GM19372 (cell line): Measurements from ENCODE around the gene SRP68.
"Not testable (repeated sequence)": the region's sequence is repeated elsewhere in the genome, so short reads cannot be mapped to it uniquely, and the experiment has no call there.

ENCODE experiments used
- ATAC-seq: cut with Tn5 transposase; IDR thresholded peaks from one replicate; pipeline ENCODE4 v1.9.1; 2021; ENCODE audit warnings: mild to moderate bottlenecking, low read depth, moderate library complexity; ENCODE audit not compliant: unreplicated experiment

SRP68 gene

GRCh38 chr17:76078370-76078769 lies 6.1 kb upstream of the SRP68 start:
- ATAC-seq = not testable (repeated sequence)

- ATAC-seq = no peak
These were observed 5.3 kb upstream of the SRP68 start for GRCh38 chr17:76077584-76078110.

- no peak for ATAC-seq
These were observed 4.7 kb upstream of the SRP68 start for GRCh38 chr17:76076765-76077583.

GRCh38 chr17:76076146-76076764 lies 3.9 kb upstream of the SRP68 start:
- ATAC-seq = no peak

DNA sequence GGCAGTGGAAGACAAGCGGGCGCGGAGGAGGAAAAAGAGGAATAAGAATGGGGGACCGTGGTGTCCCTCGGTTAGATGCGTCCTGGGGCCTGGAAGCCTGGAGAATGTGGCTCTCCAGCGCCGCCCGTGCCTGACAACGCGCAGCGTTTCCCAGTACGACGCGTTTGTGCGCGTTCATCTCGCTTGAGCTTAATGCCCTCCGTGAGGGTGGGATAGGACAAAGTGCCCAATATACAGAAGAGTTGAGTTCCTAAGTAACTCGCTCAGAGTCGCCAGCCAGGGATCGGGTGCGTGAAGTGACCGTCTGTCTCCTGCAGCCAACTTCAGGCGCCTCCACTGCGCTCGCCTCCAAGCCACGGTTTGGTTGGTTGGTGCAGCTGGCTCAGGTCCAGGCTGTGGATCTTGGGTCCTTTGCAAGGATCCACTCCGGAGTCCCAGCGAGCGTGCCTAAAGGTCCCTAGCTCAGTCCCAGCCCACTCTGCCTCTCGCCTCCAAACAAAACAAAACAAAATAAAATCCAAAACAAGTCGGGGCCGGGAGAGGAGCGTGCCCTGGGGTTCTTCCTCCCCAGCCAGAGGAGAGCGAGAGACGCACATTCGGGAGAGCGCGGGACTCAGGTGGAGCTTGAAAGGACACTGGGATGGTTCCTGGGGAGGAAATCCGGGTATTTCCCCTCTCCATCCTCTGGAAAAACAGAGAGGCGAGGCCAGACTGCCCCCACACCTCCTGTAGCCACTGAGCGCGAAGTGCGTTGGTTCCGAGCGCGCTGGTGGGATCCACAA lies 3.2 kb upstream of the SRP68 start:
- ATAC-seq = no peak

- ATAC-seq = no peak
These were observed 2.4 kb upstream of the SRP68 start, which contains the start of gene GALR2 for GRCh38 chr17:76074390-76075363. TSS of gene GALR2 (plus strand) at chr17:76074781. CDS start at chr17:76074884, 103 bp downstream.

DNA sequence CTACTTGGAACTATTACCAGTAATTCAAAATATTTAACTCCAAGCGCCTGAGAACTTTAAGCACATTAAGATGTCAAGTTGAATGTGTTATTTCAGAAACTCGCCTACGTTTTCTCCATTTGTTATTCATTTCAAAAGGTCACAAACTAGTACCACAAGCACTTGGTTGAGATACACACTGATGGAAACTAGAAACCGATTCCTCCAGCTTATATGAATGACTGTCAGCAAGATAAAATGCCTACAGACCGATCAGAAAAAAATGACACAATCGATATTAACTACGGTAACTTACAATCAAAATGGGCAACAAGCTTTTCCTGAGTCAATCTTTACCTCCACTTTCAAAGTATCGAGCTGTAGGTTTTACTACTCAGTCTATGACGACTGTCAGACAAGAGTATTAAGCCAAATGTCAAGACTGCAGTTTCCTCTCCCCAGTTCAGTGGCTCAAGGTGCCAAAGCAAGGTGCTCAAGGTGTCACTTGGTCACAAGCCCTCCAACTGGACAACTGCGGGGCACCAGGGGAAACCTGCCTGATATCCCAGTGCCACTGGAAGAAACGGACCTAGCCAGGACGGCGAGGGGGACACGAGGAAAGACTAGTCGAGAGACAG lies 678 bp downstream of the SRP68 start:
- no peak for ATAC-seq

DNA sequence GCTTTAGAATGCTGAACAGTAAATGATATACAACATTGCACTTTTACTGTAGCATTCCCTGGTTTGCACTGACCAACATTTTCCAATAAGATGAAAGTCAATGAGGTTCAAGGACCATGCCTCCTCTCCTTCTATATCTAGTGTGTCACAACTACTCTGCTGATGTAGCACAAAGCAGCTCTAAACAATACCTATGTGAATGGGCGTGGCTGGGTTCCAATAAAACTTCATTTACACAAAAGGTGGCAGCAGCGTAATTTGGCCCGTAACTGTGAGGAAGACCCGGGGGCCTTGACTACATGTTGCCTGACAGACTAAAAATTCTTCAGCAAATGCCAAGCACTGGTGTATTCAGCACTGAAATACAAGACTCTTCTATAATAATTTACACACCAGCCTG lies 6.5 kb downstream of the SRP68 start:
- no peak for ATAC-seq

DNA sequence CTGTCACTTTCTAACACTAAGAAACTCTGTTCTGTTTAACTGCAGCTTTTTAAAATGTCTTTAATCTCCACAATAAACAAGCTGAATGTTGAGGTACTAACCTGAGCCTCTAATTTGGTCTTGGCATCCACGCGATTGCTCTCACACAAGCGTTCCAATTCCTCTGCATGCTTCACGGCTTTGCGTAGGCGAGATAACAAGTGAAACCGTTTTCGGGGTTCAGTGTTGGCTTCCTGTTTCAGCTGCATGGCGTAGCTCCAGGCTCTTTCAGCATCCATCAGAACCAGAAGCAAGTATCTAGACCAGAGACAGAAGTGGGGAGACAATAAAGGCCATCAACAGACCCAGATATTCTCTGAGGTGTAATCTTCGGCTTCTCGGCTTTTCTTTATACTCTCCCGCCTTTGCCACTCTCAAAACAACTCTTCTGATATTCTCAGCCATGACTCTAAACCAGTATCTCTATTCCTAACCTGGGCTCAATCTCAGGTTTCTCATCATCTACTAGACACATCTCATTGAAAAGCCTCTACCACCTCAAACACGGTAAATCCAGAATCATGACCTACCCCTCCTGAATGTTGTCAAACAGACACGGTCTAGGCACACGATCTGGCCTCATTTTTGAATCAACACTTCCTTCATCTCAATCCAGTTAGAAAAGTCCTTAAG lies 8.3 kb downstream of the SRP68 start:
- no peak for ATAC-seq

GRCh38 chr17:76058264-76058663 lies 14.1 kb downstream of the SRP68 start:
- not testable (repeated sequence) for ATAC-seq

GRCh38 chr17:76056882-76057281 lies 15.4 kb downstream of the SRP68 start:
- ATAC-seq = no peak

GRCh38 chr17:76054112-76054476 lies 18.2 kb downstream of the SRP68 start:
- no peak for ATAC-seq

DNA sequence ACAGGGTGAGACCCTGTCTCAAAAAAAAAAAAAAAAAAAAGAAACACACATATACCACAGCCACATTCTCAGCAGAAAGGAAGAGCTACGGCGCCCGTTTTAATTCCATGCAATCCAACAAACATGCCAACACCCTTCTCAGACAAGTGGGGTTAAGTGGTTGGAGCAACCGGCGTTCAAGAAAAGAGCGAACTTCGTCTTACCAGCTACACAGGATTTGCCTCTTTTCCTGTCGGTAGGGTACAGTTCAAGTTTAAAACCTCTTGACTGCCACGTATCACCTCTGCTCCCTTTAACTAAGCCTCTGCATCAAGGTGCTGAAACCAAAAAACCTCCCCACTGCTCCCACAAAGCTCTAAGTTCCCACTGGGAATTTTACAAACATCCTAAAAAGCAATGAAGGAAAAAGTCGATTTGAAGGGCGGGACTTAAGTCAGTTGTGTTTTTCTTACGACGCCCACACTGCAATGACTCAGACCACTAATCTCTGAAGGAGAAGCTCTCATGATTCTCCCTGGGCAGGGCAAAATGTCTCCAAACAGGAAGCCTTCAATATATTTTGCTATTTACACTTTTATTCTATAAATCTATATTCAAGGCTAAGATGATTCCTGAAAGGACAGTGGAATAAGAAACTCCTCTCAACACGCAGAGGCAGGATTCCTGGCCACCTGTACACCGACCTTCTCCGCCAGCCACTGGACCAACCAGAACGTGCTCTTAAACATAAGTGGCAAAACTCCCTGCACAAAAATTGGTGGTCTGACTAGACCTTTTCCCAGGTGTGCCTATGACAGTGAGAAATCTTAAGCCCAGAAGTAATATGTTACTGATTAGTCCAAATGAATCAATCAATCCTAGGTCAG lies 18.8 kb downstream of the SRP68 start:
- no peak for ATAC-seq

GRCh38 chr17:76051561-76051960 lies 20.8 kb downstream of the SRP68 start:
- ATAC-seq = no peak

GRCh38 chr17:76050538-76051467 lies 21.5 kb downstream of the SRP68 start:
- no peak for ATAC-seq

DNA sequence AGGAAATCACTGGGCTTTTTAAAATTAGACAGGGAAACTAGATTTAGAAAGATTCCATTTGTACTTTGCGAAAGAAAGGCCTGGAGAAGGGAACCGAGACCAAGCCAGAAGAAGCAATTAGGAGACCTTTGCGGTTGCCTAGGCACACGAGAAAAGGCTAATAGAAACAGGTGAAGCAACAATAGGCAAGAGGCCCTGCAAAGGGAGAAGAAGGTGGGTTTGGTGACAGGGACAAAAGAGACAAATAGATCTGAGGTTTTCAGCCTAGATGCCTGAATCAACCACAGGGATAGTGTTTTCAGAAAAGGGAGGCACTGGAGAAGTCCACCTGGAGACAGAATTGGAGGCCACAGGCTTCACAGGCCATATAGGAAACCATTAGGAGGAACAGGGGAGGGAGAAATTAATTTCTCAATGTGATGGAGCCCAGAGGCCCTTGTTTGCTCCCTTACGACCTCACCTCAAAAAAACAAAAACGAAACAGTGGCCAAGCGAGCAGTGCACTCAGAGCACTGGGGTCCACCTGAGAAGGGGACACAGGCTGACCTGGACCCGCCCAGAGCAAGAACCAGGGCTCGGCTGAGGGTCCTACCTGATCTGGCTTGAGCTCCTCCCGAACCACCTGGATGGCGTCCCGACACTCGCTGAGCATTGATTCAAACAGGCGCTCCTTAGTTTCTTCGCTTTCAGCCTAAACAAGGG lies 22.3 kb downstream of the SRP68 start:
- no peak for ATAC-seq
